GOT3 (cell line): ENCODE results near the gene GLIS1.

Experiments
- DNase-seq: peaks from one replicate; lab custom pipeline; 2025; ENCODE audit warnings: mixed read lengths; lab: John Stamatoyannopoulos, UW

GLIS1 gene

DNA sequence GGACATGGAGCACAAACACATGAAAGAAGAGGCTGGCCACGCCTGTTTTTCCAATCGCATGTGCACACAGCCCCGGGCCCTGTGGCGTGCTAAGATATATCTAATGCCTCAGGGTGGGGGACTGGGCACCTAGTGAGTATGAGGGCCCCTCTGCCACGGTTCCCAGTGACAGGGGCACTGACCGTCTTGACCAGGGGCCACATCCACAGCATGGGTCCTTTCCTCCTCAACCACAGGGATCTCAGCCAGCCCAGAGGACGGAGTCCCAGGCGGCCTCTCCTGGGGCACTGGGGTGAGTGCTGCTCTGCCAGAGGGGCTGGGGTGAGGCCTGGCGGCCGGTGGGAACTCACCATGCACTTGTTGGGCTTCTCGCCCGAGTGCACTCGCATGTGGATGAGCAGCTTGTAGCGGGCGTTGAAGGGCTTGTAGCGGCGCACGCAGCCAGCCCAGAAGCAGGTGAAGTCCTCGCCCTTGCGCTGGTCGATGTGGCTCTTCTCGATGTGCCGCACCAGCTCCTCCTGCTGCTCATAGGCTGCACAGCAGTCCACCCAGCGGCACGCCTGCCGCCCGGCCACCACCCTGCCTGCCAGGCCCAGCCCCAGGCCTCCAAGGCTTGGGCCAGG is 145.1 kb downstream of the GLIS1 start:
- DNase-seq = no peak

DNA sequence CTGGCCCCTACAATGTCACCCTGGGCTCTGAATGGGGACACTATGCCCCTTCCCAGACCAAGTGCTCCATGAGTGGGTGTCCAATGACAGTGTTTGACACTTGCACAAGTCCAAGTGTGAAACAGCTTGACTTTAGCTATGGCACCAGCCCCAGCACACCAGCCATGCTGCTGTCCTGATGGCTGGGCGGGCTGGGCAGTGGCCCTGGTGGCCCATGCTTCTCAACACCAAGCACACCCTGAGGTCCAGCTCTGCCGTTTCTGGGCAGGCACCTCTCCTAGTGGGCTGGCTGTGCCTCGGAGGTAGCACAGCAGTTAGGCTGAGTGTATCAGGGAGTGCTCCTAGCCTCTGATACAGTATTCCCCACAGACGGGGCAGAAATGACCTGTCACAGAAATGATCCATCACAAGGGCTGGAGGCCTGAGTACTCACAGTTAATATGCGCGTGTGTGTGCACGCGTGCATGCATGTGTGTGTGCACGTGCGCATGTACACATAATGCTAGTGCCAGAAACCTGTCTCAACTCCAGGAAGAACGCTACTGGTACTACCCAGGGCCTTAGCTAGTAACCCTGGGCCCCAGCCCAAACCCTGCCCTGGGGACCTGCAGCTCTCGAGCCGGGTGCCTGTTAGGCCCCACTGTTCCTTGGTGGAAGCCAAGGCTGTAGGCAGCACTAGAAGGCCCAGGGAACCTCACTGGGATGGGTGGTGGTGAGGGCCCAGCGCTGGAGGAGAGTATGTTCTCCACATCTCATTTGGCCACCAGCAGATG is 145.8 kb downstream of the GLIS1 start:
- no peak for DNase-seq

DNA sequence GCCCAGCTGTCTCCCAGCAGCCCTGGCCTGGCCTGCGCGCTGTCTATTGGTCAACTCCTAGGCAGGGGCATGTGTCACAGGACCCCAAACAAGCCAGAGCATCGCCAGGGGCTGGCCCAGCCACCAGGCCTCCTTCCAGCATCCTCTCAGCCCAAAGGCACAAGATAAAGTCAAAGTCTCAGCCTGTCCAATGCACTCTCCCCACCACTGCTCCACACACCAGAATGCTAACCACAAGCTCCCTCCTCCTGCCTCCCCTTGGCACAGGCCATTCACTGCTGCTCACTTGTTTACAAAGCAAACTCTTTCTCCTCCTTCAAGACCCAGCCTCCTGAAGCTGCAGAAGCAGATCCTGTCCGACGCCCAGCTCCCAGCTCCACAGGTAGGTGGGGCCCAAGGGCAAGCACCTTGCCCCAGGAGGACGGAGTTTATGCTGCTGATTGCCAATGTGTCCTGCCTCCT is 146.4 kb downstream of the GLIS1 start:
- DNase-seq = no peak

DNA sequence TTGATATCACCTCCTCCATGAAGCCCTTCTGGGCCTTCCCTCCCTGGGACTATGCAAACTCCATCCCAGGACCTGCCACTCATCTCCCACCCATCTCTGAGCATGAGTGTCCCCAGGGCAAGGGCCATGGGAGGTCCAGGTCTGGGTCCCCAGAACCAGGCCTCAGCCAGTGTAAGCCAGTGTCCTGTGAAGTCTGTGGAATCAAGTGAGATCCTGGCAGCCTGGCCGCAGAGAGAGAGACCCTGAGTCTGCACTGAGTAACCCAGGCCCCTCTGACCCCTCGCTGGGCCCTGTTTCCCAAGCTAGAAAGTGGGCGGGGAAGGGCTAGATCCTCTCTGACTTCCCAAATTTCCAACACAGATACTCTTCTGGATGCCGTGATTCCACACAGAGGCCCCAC is 147.0 kb downstream of the GLIS1 start:
- DNase-seq = no peak

DNA sequence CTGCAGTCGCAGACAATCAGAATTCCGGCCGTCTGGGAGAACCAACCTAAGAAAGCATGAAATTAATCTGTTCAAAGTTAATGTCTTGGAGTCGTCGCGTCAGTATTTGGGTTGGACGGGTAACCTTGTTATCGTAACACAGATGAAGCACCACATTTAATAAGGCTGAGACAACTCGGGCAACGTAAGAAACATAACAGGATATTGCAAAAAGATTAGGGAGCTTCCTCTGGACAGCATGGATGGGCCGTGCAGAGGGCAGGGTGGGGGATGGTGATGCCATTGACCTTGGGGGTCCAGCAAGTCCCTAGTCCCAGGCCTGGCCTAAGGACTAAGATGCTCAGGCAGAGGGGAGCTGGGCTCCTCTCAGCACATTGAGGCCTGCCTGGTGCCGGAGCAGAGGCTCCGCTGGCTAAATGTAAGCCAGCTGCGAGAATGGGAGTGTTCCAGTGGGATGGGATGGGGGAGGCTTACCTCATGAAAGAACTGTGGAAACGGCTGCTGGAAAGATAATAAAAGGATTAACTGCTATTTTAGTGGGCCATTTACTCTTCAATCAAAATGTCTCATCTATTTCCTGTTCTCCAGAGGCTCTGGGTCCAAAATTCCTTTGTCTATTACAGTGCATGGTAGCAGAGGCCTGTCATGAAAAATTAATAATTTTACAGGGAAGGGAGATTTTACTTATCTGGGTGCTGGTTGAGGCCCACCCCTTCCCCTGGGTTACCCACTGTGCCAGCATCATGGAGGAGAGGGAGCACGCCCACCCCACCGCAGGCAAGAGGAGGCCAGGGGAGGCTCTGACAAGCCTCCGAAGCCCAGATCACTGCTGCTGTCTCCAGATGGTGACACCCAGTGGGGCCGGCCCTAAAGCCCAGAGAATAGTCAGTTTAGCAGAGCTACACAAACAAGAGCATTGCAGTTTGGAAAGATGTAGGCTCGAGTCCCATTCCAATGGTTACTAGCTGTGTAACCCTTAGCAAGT is 148.1 kb downstream of the GLIS1 start:
- DNase-seq = no peak

DNA sequence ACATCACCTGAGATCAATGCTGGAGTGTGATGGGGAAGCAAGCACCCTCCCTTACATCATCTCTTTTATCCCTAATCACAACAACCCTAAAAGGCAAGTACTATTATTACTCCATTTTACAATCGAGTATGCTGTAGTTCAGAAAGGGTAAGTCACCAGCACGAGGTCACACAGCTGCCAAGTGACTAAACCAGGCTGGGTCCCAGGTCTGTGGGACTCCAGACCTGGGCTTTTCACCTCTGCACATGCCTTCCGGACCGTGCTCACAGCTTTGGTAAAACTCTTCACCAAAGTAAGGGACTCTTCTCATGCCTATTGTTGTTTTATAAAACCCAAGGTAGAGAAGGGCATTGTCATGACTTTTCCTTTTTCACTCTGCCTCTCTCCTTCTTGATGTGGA is 148.9 kb downstream of the GLIS1 start:
- DNase-seq = no peak

DNA sequence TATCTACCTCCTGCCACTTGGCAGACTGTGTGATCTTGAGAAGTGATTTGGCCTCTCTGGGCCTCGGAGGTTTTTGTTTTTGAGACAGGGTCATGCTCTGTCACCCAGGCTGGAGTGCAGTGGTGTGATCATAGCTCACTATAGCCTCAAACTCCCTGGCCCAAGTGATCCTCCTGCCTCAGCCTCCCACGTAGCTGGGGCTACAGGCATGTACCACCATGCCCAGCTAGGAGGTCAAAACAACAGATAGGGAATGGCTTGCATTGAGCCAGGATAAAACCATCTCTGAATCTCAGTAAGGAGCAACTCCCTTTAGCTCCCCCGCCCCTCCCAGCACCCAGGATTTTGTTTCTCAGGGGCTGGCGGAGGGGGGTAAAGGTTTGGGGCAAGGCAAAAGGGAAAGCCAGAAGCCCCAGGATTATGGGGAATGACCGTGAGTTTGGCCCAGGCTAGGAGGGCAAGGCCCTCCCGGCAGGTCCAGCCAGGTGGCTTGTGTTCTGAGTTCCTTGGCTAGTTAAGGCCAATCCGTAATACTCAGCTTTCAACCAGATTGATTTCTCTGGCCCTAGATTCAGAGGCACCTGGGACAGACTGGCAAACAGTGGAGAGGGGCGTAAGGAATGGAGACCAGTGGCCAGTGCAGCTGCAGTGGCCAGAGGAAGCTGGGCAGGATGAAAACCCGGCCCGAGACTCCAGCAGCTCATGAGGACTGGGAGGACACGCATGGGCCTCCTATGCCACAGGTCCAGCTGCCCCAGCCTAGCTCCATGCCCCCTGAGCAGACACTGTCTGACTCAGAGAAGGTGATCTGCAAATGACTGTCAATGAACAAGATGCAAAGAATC is 149.7 kb downstream of the GLIS1 start:
- no peak for DNase-seq

DNA sequence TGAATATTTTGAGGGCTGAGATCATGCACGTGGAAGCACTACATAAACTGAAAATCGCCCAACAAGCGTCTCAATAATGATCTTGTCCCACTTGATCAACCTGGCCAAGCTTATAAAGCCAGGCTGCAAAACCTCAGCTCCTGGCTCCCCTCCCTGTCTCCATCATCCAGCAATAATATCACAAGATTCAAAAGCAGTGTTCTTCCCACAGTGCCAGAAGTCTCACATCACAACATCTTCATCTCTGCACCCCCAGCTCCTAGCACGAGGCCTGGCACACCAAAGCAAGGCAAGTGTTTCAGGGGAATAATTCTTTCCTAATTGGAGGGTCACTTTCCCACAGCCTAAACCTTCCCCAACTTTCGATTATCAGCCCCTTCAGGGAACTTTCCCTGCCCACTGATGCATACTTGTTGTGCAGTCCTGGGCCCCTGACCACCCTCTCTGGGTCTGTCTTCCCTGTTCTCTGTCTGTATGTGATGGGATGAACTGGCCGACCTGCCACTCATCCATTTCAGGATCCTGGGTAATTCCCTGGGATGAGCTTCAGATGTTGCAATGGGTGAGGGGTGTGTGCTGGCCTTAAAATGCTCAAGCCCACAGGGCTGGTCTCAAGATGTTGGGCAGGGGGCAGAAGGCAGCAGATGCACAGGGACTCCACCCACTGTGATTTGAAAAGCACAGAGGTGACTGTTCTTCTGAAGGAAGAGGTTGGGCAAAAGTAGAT is 150.7 kb downstream of the GLIS1 start:
- no peak for DNase-seq

DNA sequence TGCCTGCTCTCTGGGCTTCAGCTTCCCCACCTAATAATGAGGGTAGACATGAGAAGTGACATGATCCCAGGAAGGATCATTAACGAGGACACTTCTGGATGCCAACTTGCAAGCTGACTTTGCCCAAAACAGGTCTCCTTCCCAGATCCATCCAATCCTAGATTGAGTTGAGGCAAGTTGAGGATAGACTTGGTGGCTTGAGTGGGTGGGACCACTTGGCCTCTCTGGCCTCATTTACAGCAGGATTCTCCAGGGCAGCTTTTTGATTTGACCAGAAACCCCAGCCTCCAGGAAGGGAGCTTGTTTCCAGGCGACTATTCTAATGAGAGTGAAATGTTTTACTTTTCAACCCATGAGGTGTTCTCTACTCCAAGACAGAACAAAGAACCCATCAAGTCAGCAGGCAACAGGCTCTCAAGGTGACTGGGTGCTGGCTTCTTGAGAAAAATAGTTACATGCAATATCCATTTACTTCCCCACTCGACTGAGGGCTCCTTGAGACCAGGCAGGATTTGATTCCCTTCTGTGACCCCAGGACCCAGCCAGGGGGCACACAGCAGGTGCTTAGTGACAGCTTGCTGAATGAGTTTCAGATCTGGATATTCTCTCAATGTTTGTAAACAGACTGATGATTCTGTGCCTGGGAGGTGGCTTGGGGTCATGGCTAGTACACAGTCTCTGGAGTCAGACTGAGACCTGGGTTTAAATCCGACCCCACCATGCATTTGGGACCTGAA is 151.5 kb downstream of the GLIS1 start:
- DNase-seq = no peak

DNA sequence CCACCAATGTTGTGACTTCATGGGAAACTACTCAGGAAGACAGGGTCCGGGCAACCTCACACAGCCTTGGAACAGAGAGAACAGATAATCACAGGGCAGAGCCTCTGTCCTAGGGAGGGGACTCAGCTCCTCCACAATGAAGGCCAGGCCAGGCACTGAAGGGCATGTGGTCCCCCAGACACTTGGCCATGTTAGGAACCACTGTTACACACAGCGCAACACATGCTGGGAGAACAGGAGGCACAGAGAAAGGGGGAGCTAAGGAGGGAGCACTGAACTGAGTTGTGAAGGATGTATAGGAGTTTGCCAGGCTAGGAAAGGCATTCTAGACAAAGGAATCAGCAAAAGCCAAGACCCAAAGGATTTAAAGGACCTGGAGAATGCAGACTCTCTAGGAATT is 152.2 kb downstream of the GLIS1 start:
- no peak for DNase-seq

DNA sequence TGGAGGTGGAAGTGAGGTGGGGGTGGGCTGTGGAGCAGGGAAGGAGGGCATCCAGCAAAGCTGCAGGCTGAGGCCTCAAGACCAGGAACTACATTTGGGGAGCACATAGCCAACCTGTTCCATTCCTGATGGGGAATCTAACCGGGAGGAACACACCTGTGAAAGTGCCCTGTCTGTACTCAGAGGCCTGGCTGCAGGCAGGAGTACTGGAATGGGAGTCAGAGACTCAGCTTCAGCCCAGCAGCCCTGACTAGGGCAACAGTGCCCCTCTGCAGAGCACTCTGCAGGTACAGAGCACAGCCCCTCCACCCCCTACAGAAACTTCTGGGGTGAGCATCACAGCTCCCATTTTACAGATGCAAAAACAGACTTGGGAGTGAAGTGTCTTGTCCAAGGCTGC is 153.4 kb downstream of the GLIS1 start:
- DNase-seq = no peak

DNA sequence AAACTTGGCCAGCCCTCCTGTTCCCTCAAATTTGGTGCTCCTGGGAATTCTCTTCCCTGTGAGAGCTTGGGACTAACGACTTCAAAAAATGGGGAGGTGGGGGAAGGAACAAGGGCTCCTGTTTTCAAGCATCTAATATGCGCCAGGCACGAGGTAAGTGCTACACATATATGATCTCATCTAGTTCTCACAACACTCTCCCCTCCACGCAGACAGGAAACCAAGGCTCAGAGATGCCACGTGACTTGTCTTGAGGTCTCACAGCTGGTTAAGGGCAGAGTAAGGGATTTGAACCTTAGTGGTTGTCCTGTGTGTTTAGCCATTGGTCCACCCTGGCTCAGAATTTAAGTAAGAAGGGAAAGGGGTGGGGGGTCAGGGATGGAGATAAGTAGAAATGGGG is 153.8 kb downstream of the GLIS1 start:
- DNase-seq = no peak

DNA sequence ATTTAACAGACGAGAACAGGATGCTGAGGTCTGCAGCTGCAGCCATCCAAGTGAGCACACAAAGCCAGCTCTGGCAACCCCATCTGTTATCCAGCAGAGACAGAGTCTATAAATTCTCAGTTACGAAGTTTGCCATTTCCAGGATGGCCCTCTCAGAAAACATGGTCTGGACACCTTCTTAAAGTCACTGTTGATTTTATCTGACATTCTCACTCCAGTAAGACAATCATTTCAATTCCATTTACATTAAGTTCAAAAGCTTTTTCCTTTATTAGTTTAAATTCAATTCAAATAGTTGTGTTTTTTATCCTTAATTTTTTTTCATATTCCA is 154.2 kb downstream of the GLIS1 start:
- DNase-seq = no peak

DNA sequence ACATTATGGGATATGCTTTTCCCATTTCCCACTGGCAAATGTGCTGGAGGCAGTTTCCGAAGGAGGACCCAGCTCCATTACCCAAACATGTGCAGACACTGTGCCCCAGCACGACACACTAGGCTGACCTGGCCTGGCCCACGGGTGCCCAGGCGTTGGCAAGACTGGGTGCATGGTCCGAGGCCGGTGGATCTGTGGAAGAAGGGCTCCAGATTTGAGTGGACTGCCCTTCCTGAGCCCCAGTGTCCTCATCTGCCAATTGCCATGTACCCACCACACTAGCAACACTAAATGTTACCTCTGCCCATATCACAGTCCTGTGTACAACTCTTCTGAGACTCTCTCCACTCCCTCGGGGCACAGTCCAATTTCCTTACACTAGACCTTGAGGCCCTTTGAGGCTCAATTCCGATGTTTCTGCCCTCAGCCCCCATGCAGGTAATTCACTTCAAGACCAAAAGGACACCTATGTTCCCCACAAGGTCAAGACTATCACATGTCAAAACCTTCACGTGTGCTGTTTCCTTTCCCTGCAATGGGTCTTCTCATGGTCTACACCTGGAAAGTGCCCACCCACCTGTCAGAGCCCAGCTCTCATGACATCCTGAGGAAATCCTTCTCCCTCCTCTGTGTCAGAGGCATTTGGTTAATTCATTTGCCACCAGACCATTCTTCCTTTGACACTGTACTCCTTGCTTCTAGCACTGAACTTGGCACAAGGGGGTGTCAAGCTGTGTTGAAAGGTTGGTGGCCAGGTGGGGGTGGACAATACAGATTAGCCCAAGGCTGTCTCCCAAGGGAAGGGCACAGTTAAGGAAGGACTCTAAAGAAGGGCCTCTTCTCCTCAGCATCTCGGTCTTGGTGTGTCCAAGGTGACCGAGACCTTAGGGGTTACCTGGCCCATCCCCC is 154.8 kb downstream of the GLIS1 start:
- no peak for DNase-seq

DNA sequence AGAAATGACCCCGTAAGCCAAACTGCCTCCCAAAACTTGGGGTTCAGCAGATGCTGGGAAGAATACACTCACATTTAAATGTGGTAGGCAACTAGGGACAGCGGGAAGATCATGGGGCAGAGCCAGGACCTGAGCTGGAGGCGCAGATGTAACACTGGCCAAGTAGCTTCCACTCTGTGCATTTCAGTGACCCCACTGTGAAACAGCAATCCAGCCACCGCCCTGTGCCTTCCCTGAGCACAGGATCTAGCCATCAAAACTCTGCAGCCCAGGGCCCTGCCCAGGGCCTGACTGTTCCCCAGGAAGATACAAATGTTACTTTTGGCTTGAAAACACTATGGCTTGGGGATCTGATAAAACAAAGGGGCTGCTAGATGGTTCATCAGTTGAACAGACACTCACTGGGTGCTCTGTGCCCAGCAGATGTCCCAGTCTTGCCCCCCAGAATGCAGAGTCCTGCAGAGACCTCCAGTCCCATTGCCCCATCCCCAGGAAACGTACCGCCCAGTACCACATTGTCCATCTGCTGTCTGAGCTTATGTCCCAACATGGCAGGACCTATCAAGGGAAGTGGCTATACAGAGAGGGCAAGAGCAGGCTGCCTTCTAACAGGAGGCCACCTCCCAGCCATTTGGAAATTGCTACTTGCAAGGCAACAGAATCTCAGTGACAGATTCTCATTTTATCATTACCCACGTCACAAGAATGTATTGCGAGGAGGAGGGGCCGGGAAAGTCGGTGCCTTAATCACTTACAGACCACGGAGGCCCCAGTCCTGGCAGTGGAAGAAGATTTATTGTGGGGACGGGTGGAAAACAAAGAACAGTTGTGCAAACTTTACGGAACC is 155.7 kb downstream of the GLIS1 start:
- DNase-seq = no peak

DNA sequence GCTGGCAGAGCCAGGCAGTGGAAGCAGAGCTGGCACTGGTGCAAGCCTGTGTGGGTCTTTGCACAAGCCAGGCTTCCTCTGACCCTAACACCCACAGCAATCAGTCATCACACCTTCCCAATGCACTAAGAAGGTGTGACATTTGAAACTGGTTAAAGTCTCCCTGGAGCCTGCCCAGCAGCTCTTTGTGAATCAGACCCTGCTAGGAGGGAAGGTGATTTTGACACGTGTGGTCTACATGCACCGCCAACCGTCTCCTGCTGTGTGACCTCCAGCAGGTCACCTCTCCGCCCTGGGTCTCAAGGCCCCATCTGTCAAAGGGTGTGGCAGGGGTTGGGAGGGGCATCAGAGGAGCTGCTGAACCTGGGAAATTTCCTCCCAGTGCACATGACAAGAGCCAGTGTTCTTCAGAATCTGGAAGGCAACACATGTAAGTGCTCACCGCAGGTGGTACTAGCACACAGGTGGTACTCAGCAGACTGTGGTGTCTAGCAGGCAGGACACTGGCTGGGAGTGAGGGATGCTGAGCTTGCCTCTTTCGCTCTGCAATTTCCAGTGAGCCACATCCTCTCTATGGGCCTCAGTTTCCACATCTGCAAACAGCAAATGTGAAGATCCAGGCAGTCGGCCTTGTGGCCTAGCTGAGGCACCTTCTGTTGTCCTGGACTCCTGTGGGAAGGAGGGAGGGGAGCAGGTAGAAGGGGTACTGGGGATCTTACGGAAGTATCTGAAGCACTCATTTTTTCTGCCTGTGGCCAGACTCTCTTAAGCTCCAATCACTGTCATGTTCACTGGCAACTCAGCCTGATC is 156.5 kb downstream of the GLIS1 start:
- DNase-seq = no peak

DNA sequence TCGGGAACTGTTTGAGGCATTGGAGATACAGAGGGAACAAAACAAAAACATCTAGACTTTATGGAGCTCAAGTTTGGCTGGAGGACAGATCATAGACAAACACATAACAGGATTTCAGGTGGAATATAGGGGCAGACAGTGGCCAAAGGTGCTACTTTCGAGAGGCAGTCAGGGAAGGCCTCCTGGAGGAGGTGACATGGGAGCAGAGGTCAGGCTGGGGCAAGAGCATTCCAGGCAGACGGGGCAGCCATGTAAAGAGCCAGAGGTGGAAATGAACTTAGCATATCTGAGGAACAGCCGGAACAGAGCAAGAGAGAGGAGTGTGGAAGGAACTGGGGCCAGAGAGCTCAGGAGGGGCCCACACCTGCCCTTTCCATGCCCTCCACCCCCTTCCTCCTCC is 157.5 kb downstream of the GLIS1 start:
- DNase-seq = no peak
